ENCODE data around the gene PKNOX1. TPM values are rescaled to one million over a fixed set of nuclear protein-coding genes. Genes with fewer than 3 reads are reported as not detected.
"Not testable (repeated sequence)": the region's sequence is repeated elsewhere in the genome, so short reads cannot be mapped to it uniquely, and the experiment has no call there.

Gene PKNOX1, protein sequence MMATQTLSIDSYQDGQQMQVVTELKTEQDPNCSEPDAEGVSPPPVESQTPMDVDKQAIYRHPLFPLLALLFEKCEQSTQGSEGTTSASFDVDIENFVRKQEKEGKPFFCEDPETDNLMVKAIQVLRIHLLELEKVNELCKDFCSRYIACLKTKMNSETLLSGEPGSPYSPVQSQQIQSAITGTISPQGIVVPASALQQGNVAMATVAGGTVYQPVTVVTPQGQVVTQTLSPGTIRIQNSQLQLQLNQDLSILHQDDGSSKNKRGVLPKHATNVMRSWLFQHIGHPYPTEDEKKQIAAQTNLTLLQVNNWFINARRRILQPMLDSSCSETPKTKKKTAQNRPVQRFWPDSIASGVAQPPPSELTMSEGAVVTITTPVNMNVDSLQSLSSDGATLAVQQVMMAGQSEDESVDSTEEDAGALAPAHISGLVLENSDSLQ
- 17.7 and 20.0 TPM in 2 replicates for total RNA-seq (2014; rRNA removed; shearing (Covaris generic))

DNA sequence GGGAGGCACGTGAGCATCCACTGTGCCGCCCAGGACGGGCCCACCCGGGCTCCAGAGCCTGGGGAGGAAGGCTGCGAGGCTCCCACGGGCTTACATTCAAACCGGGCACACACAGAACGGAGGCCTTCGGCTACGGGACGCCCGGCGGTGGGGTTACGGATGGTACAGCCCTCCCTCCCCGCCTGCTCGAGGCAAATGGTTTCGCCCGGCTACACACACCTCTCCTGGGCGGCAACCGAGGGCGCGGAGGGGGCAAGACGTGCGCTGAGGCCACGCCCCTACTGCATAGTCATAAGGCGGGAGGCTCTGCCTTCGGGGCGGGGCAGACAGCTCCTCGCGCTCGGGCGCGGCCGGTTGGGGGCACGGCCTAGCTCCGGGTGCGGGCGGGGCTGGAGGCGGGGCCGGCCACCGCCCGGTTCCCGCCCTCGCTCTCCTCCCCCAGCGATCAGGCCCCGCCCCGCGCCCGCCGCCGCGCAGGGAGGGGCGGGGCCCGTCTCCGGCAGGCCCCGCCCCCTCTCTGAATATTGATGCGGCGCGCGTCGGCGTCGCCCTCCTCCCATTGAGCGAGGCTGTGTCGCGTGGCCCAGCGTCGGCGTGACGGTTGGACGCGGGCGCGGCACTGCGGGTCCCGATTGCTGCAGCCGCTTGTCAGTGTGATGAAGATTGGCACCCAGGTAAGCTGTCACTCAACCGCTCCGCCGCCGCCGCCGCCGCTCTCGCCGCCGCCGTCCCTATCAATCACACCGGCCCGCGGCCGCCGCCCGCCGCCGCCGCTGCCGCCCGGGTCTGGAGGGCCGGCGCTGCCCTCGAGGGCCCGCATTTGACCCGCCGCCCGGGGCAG is at the start of gene PKNOX1:
PKNOX1 (plus strand) TSS at position 572 of the 841 bp plus-strand sequence. CDS start 29,820 bp downstream, outside the sequence.
- Histone ChIP-seq H3K36me3 (replicated peaks; ENCODE audit: control insufficient read depth, insufficient read depth, low read length) (peaks cover 8% of the 10 kb centered on the region), H3K4me3 (ENCODE audit: insufficient read depth, low read depth, low read length) (peak within 1 kb of the TSS; percentile 53), H3K27me3 (ENCODE audit: control insufficient read depth, insufficient read depth, low read length) (no peaks in the 10 kb centered on the region)
- DNase-seq = peak; percentile 100

GRCh38 chr21:42925114-42925926 is 49.0 kb upstream of the PKNOX1 start, which contains the start of gene ERVH48-1:
Gene ERVH48-1, minus strand, starts transcription at chr21:42925630. Its CDS starts 6,624 bp downstream, at chr21:42919006.
- DNase-seq = peak; percentile 43
- Histone ChIP-seq H3K36me3 (replicated peaks; ENCODE audit: control insufficient read depth, insufficient read depth, low read length) (peaks cover 20% of the 10 kb centered on the region), H3K27me3 (ENCODE audit: control insufficient read depth, insufficient read depth, low read length) (no peaks in the 10 kb centered on the region), H3K4me3 (ENCODE audit: insufficient read depth, low read depth, low read length) (peak within 1 kb of the TSS; percentile 64)

GRCh38 chr21:42927474-42928200 is 46.7 kb upstream of the PKNOX1 start:
- DNase-seq; H3K27me3 ChIP-seq (ENCODE audit: control insufficient read depth, insufficient read depth, low read length); H3K4me3 ChIP-seq (ENCODE audit: insufficient read depth, low read depth, low read length); H3K36me3 ChIP-seq (replicated peaks; ENCODE audit: control insufficient read depth, insufficient read depth, low read length): not testable (repeated sequence)

- Histone ChIP-seq H3K4me3 (ENCODE audit: insufficient read depth, low read depth, low read length) (no peak overlapping the region), H3K36me3 (replicated peaks; ENCODE audit: control insufficient read depth, insufficient read depth, low read length) (no peaks in the 10 kb centered on the region), H3K27me3 (ENCODE audit: control insufficient read depth, insufficient read depth, low read length) (no peaks in the 10 kb centered on the region)
- no peak for DNase-seq
Observed at GRCh38 chr21:42929969-42930368, 44.4 kb upstream of the PKNOX1 start.

GRCh38 chr21:42931560-42932235 is 42.7 kb upstream of the PKNOX1 start:
- no peaks in the 10 kb centered on the region for H3K27me3 ChIP-seq (ENCODE audit: control insufficient read depth, insufficient read depth, low read length)
- no peak for DNase-seq
- H3K36me3 ChIP-seq (replicated peaks; ENCODE audit: control insufficient read depth, insufficient read depth, low read length) = no peaks in the 10 kb centered on the region
- H3K4me3 ChIP-seq (ENCODE audit: insufficient read depth, low read depth, low read length) = no peak overlapping the region

DNA sequence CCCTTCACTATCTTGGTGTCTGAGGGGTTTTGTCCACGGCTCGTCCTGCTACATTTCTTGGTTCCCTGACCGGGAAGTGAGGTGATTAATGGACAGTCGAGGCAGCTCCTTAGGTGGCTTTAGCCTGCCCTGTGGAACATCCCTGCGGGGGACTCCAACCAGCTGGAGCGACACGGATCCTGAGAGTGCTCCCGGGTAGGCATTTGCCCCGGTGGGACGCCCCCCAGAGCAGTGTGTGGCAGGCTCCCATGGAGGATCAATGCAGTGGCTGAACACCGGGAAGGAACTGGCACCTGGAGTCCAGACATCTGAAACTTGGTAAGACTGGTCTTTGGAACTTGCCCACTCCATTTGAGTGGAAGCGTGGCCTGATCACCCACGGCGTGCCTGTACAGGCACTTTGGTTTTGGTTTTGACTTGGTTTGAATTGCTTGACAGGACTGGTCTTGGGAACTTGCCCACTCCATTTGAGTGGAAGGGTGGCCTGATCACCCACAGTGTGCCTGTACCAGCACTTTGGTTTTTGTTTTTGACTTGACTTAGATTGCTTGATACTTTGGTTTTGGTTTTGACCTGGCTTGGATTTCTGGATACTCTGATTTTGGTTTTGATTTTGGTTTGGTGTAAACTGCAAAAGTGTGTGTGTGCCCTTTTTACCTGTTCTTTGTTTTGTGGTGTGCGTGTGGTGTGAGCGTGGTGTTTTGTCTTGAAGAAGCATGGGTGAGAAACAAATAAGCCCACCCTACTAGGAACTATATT is 41.8 kb upstream of the PKNOX1 start:
- H3K4me3 ChIP-seq (ENCODE audit: insufficient read depth, low read depth, low read length); H3K27me3 ChIP-seq (ENCODE audit: control insufficient read depth, insufficient read depth, low read length); H3K36me3 ChIP-seq (replicated peaks; ENCODE audit: control insufficient read depth, insufficient read depth, low read length); DNase-seq: not testable (repeated sequence)

- not testable (repeated sequence) for DNase-seq; H3K4me3 ChIP-seq (ENCODE audit: insufficient read depth, low read depth, low read length); H3K36me3 ChIP-seq (replicated peaks; ENCODE audit: control insufficient read depth, insufficient read depth, low read length)
Observed at GRCh38 chr21:42933137-42933970, 41.0 kb upstream of the PKNOX1 start.

GRCh38 chr21:42933973-42934372 is 40.4 kb upstream of the PKNOX1 start:
- not testable (repeated sequence) for H3K27me3 ChIP-seq (ENCODE audit: control insufficient read depth, insufficient read depth, low read length); H3K36me3 ChIP-seq (replicated peaks; ENCODE audit: control insufficient read depth, insufficient read depth, low read length); DNase-seq
- peak overlapping the region; percentile 3; the same call in 1 of the 2 replicates for H3K4me3 ChIP-seq (ENCODE audit: insufficient read depth, low read depth, low read length)

More at GRCh38 chr21:42933137-42933970, 41.0 kb upstream of the PKNOX1 start:
- not testable (repeated sequence) for H3K27me3 ChIP-seq (ENCODE audit: control insufficient read depth, insufficient read depth, low read length)

DNA sequence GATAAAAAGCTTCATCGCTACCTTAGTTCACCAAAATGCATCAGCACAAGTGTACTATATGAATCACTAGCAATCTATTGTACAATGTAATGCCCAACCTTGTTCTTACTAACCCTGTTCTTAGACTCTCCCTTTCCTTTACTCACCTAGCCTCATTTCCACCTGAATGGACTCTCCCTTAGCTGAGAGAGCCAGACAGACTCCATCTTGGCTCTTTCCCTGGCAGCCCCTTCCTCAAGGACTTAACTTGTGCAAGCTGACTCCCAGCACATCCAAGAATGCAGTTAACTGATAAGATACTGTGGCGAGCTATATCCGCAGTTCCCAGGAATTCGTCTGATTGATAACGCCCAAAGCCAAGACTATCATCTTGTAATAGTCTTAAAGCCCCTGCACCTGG is 38.0 kb upstream of the PKNOX1 start:
- not testable (repeated sequence) for H3K27me3 ChIP-seq (ENCODE audit: control insufficient read depth, insufficient read depth, low read length); H3K36me3 ChIP-seq (replicated peaks; ENCODE audit: control insufficient read depth, insufficient read depth, low read length); H3K4me3 ChIP-seq (ENCODE audit: insufficient read depth, low read depth, low read length); DNase-seq

DNA sequence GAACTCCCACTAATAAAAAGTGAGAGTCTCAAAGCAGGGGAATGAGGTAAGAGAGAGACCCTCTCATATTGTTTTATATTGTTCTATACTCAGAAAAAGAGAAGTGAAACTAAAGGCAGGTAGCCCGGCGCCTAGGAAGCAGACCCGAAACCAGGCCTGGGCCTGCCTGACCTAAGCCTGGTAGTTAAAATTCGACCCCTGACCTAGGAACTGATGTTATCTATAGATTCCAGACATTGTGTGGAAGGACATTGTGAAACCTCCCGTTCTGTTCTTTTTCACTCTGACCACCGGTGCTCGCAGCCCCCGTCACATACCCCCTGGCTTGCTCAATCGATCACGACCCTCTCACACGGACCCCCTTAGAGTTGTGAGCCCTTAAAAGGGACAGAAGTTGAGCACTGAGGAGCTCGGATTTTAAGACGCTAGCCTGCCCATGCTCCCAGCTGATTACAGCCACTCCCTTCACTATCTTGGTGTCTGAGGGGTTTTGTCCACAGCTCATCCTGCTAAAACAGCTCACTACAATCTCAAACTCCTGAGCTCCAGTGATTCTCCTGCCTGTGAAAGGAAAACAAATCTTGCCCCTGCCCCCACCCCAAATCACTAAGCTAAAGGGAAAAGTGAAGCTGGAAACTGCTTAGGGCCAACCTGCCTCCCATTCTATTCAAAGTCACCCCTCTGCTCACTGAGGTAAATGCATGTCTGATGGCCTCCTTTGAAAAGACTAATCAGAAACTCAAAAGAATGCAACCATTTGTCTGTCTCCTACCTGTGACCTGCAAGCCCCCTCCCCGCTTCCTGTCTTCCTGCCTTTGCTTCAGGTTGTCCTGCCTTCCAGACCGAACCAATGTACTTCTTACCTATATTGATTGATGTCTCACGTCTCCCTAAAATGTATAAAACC is 37.1 kb upstream of the PKNOX1 start:
- not testable (repeated sequence) for H3K4me3 ChIP-seq (ENCODE audit: insufficient read depth, low read depth, low read length); H3K36me3 ChIP-seq (replicated peaks; ENCODE audit: control insufficient read depth, insufficient read depth, low read length); H3K27me3 ChIP-seq (ENCODE audit: control insufficient read depth, insufficient read depth, low read length)
- peak; percentile 19 for DNase-seq

GRCh38 chr21:42937960-42938605 is 36.3 kb upstream of the PKNOX1 start:
- Histone ChIP-seq H3K27me3 (ENCODE audit: control insufficient read depth, insufficient read depth, low read length) (no peaks in the 10 kb centered on the region), H3K4me3 (ENCODE audit: insufficient read depth, low read depth, low read length) (no peak overlapping the region), H3K36me3 (replicated peaks; ENCODE audit: control insufficient read depth, insufficient read depth, low read length) (no peaks in the 10 kb centered on the region)
- DNase-seq = no peak
